ENCODE results near the gene KLRC2. TPM values are rescaled to one million over a fixed set of nuclear protein-coding genes. Genes with fewer than 3 reads are reported as not detected.
"Not testable (repeated sequence)": the region's sequence is repeated elsewhere in the genome, so short reads cannot be mapped to it uniquely, and the experiment has no call there.

The KLRC2 gene
- total RNA-seq, 2 donors from 2014 or later = not detected

DNA sequence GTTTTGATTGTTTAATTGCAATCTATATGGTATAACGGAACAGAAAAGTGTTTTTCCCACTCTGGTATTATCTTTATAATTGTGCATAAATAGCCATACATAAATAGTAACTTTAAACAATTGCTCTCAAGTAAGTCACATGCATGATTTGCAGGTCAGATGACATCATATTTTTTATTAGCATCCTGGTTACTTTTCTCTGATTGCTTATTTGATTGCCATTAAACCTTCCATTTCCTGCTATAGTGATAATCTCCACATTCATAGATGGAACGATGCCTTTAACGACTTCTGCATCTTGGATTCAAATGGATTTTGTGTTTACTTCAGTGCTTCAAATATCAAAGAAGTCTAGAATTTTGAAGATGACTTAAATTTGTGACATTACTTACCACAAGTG, 42.5 kb downstream of the KLRC2 start:
- Mint-ChIP-seq H3K27ac (no peak overlapping the region), H3K36me3 (ENCODE audit: low read depth) (no peaks in the 10 kb centered on the region), H3K4me3 (no peak overlapping the region), H3K4me1 (peaks cover 13% of the 10 kb centered on the region), H3K9me3 (no peaks in the 10 kb centered on the region), H3K27me3 (ENCODE audit: insufficient read depth) (no peaks in the 10 kb centered on the region)
- Histone ChIP-seq H3K9me3 (ENCODE audit: control insufficient read depth, low read length) (no peaks in the 10 kb centered on the region), H3K4me3 (ENCODE audit: low read length) (no peak overlapping the region), H3K27ac (ENCODE audit: low read depth, low read length) (no peak overlapping the region), H3K36me3 (ENCODE audit: control insufficient read depth, insufficient read depth, low read length) (no peaks in the 10 kb centered on the region), H3K9ac (ENCODE audit: extremely low read depth, low read length, poor library complexity, severe bottlenecking) (no peak overlapping the region), H3K4me1 (ENCODE audit: control insufficient read depth, insufficient read depth, low read length) (no peaks in the 10 kb centered on the region), H3K27me3 (ENCODE audit: control insufficient read depth, insufficient read depth, low read length, poor library complexity, severe bottlenecking) (no peaks in the 10 kb centered on the region)
- TF ChIP-seq, protein P1, sequence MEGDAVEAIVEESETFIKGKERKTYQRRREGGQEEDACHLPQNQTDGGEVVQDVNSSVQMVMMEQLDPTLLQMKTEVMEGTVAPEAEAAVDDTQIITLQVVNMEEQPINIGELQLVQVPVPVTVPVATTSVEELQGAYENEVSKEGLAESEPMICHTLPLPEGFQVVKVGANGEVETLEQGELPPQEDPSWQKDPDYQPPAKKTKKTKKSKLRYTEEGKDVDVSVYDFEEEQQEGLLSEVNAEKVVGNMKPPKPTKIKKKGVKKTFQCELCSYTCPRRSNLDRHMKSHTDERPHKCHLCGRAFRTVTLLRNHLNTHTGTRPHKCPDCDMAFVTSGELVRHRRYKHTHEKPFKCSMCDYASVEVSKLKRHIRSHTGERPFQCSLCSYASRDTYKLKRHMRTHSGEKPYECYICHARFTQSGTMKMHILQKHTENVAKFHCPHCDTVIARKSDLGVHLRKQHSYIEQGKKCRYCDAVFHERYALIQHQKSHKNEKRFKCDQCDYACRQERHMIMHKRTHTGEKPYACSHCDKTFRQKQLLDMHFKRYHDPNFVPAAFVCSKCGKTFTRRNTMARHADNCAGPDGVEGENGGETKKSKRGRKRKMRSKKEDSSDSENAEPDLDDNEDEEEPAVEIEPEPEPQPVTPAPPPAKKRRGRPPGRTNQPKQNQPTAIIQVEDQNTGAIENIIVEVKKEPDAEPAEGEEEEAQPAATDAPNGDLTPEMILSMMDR (conservative IDR thresholded peaks at IDR 0.05) = no peak
- DNase-seq = no peak
- 85 to 87% methylated on average over 2 of the region's 3 CpGs for WGBS, 2 experiments (ENCODE audit: insufficient coverage in 1 of 2, insufficient read length in 1 of 2)

DNA sequence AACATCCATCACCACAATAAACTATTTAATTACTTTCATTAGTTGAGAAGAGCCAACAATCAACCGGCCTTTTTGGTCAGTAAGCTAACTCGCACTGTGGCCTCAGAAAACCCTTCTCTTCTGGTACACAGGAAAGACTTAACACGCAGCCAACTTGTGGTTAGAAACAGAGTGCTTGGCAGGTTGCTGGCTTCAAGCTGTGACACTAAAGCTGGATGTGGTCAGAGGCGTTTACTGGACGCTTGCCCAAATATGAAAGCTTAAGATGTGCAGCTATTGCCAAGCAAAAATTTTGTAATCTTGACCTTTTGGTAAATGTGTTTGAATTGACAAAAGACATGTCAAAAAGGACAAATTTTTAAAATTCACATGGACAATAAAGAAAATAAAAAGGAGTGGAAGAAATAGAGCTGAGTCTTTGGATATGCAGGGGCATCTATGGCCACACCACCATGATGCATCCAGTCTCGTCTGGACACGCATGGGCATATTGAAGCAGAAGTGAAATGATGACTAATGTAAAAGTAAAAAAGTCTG, 43.3 kb downstream of the KLRC2 start:
- H3K9me3 Mint-ChIP-seq = no peaks in the 10 kb centered on the region
- WGBS, 2 experiments (ENCODE audit: insufficient coverage in 1 of 2, insufficient read length in 1 of 2) = 79 to 89% methylated on average over 4 to 7 of the region's 7 CpGs
- no peaks in the 10 kb centered on the region for H3K36me3 ChIP-seq (ENCODE audit: control insufficient read depth, insufficient read depth, low read length)
- no peak overlapping the region for H3K9ac ChIP-seq (ENCODE audit: extremely low read depth, low read length, poor library complexity, severe bottlenecking)
- H3K36me3 Mint-ChIP-seq (ENCODE audit: low read depth) = no peaks in the 10 kb centered on the region
- no peaks in the 10 kb centered on the region for H3K27me3 ChIP-seq (ENCODE audit: control insufficient read depth, insufficient read depth, low read length, poor library complexity, severe bottlenecking)
- no peaks in the 10 kb centered on the region for H3K27me3 Mint-ChIP-seq (ENCODE audit: insufficient read depth)
- H3K27ac ChIP-seq (ENCODE audit: low read depth, low read length) = no peak overlapping the region
- peaks cover 13% of the 10 kb centered on the region for H3K4me1 Mint-ChIP-seq
- H3K27ac Mint-ChIP-seq = no peak overlapping the region
- no peak overlapping the region for H3K4me3 Mint-ChIP-seq
- no peaks in the 10 kb centered on the region for H3K9me3 ChIP-seq (ENCODE audit: control insufficient read depth, low read length)
- TF ChIP-seq, protein P1 (conservative IDR thresholded peaks at IDR 0.05) = no peak
- no peak overlapping the region for H3K4me3 ChIP-seq (ENCODE audit: low read length)
- H3K4me1 ChIP-seq (ENCODE audit: control insufficient read depth, insufficient read depth, low read length) = no peaks in the 10 kb centered on the region
- DNase-seq = no peak

DNA sequence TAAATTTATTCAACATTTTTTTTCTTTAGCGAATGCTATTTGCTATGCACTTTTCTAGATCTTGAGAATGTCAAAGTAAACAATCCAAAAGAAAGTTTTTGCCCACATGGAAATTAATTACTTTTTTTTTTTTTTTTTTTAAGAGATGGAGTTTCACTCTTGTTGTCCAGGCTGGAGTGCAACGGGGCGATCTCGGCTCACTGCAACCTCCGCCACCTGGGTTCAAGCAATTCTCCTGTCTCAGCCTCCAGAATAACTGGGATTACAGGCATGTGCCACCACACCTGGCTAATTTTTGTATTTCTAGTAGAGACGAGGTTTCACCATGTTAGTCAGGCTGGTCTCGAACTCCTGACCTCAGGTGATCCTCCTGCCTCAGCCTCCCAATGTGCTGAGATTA, 44.8 kb downstream of the KLRC2 start:
- 86 to 94% methylated on average over 6 to 7 of the region's 7 CpGs for WGBS, 2 experiments (ENCODE audit: insufficient coverage in 1 of 2, insufficient read length in 1 of 2)
- not testable (repeated sequence) for H3K27me3 ChIP-seq (ENCODE audit: control insufficient read depth, insufficient read depth, low read length, poor library complexity, severe bottlenecking); H3K36me3 Mint-ChIP-seq (ENCODE audit: low read depth); H3K4me1 ChIP-seq (ENCODE audit: control insufficient read depth, insufficient read depth, low read length); H3K4me3 Mint-ChIP-seq; H3K27ac Mint-ChIP-seq; H3K36me3 ChIP-seq (ENCODE audit: control insufficient read depth, insufficient read depth, low read length); H3K27ac ChIP-seq (ENCODE audit: low read depth, low read length); H3K9me3 ChIP-seq (ENCODE audit: control insufficient read depth, low read length); H3K4me3 ChIP-seq (ENCODE audit: low read length); DNase-seq; H3K4me1 Mint-ChIP-seq; H3K27me3 Mint-ChIP-seq (ENCODE audit: insufficient read depth); H3K9ac ChIP-seq (ENCODE audit: extremely low read depth, low read length, poor library complexity, severe bottlenecking); H3K9me3 Mint-ChIP-seq

DNA sequence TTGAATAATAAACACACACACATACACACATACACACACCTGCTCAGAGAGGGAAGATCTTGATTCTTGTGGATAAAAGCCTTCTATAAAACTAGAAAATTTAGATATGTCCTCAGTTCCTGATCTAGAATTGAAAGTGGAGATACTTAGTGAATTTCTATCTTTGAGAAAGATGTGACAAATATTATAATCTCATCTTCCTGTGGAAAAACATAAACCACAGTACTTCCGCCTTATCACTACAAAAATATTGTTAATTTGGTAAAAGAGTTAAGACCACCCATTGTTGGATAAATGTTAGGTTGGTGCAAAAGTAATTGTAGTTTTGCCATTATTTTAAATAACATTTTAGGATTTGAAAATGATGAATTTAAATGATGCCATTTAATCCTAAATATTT, 45.9 kb downstream of the KLRC2 start, which contains the start of gene KLRK1:
KLRK1 (minus strand) TSS at position 138 of the 400 bp plus-strand sequence. CDS start 1,231 bp downstream, outside the sequence.
- H3K4me3 Mint-ChIP-seq = no peak within 1 kb of the TSS
- Histone ChIP-seq H3K4me1 (ENCODE audit: control insufficient read depth, insufficient read depth, low read length) (no peaks in the 10 kb centered on the region), H3K27me3 (ENCODE audit: control insufficient read depth, insufficient read depth, low read length, poor library complexity, severe bottlenecking) (no peaks in the 10 kb centered on the region), H3K27ac (ENCODE audit: low read depth, low read length) (no peak within 1 kb of the TSS), H3K36me3 (ENCODE audit: control insufficient read depth, insufficient read depth, low read length) (no peaks in the 10 kb centered on the region), H3K4me3 (ENCODE audit: low read length) (no peak within 1 kb of the TSS), H3K9ac (ENCODE audit: extremely low read depth, low read length, poor library complexity, severe bottlenecking) (no peak within 1 kb of the TSS), H3K9me3 (ENCODE audit: control insufficient read depth, low read length) (no peaks in the 10 kb centered on the region)
- no peak for DNase-seq
- TF ChIP-seq, protein P1 (conservative IDR thresholded peaks at IDR 0.05) = no peak
- no peaks in the 10 kb centered on the region for H3K36me3 Mint-ChIP-seq (ENCODE audit: low read depth)
- no peaks in the 10 kb centered on the region for H3K27me3 Mint-ChIP-seq (ENCODE audit: insufficient read depth)
- no peaks in the 10 kb centered on the region for H3K4me1 Mint-ChIP-seq
- WGBS, 2 experiments (ENCODE audit: insufficient coverage in 1 of 2, insufficient read length in 1 of 2) = 100% methylated on average over 1 of the region's 1 CpG; no CpG with 5 or more reads in 1 of the 2 experiments
- no peaks in the 10 kb centered on the region for H3K9me3 Mint-ChIP-seq
- H3K27ac Mint-ChIP-seq = no peak within 1 kb of the TSS

Measured in endodermal cell (in vitro differentiated cells).